Sigmoid colon (tissue), 7 donors: ENCODE data around the gene OXSR1. TPM values are rescaled to one million over a fixed set of nuclear protein-coding genes. Genes with fewer than 3 reads are reported as not detected.

Experiments
- DNase-seq: peaks from one replicate; pipeline ENCODE4 v3.0.0-alpha.2; 2019
- H3K27ac ChIP-seq, 4 donors: fragments of 200-600 bp; sonication (generic); one replicate each; pipeline ENCODE4 v1.5.1; 2016 to 2019; ENCODE audit warnings: mild to moderate bottlenecking in 1 of 4
- H3K27me3 ChIP-seq, 3 donors: fragments of 200-600 bp; sonication (generic); one replicate each; pipeline ENCODE4 v1.5.1; 2019; ENCODE audit warnings: mild to moderate bottlenecking in 1 of 3
- H3K36me3 ChIP-seq, 4 donors: fragments of 200-600 bp; sonication (generic); one replicate each; pipeline ENCODE4 v1.5.1; 2016 to 2019
- H3K4me1 ChIP-seq, 4 donors: fragments of 200-600 bp; sonication (generic); one replicate each; pipeline ENCODE4 v1.5.1; 2017 to 2019
- H3K4me3 ChIP-seq, 4 donors: fragments of 200-600 bp; sonication (generic); one replicate each; pipeline ENCODE4 v1.5.1; 2017 to 2019; ENCODE audit warnings: mild to moderate bottlenecking in 2 of 4, moderate library complexity in 1 of 4
- H3K9me3 ChIP-seq, 4 donors: fragments of 200-600 bp in 3 of 4; sonication (generic) in 3 of 4; one replicate each; pipeline versions ENCODE4 v1.5.1 to v1.6.1; 2013 to 2019
- CTCF ChIP-seq, 4 experiments: fragments of 450-650 bp in 3 of 4; fragments of 200-600 bp in 1 of 4; IDR thresholded peaks; one replicate each; pipeline ENCODE4 v1.5.1; 2016 to 2019; ENCODE audit warnings: antibody characterized with exemption in 4 of 4, mild to moderate bottlenecking in 3 of 4, moderate library complexity in 2 of 4
- EP300 ChIP-seq, 4 donors: sonication (generic); formaldehyde crosslinking; IDR thresholded peaks; one replicate each; pipeline ENCODE4 v1.6.1; 2017; ENCODE audit warnings: antibody characterized with exemption in 4 of 4
- POLR2A ChIP-seq, 2 donors: fragments of 450-650 bp; IDR thresholded peaks; one replicate each; pipeline ENCODE4 v1.6.1; 2016; ENCODE audit warnings: antibody characterized with exemption in 2 of 2, mild to moderate bottlenecking in 2 of 2, moderate library complexity in 2 of 2
- POLR2AphosphoS5 ChIP-seq, 4 donors: sonication (generic); formaldehyde crosslinking; IDR thresholded peaks; one replicate each; pipeline ENCODE4 v1.6.1; 2017; ENCODE audit warnings: antibody characterized with exemption in 4 of 4
- WGBS, 2 donors: extraction: QIAGEN DNeasy Blood & Tissue Kit; methylation state at CpG; one replicate each; pipeline ENCODE4 v1.1.7; 2013; 5-methylcytosine and 5-hydroxymethylcytosine counted together
- intact Hi-C: fragments of 100-400 bp; cut with DNase I; formaldehyde crosslinking; loops from one replicate; pipeline ENCODE4 v1.15.1; 2023
- polyA plus RNA-seq, 3 donors: library from polyadenylated mRNA; stranded (reverse); fragments of 200-250 nt; gene quantifications; one replicate each; pipeline ENCODE4 v1.2.3, GENCODE V29; 2013
- total RNA-seq, 4 donors: library from RNA; depleted of rRNA; stranded (reverse); fragments of >200 nt; gene quantifications; one replicate each; pipeline ENCODE4 v1.1.0, GENCODE V29; 2016
- donor health status: healthy with polysubstance abuse.
- donor health status: Bipolar disorder and iron deficiency.
- donor health status: healthy.

Gene OXSR1
- total and polyA plus RNA-seq, 7 donors, result 13.8 to 28.8 (median 22.9) TPM

GRCh38 chr3:38274864-38275649 is 109.7 kb downstream of the OXSR1 start:
- WGBS, 2 donors, result 95 to 96% methylated on average over 21 of the region's 21 CpGs
- Histone ChIP-seq H3K36me3 (no peaks in the 10 kb centered on the region), H3K4me3 (no peak overlapping the region), H3K9me3 (no peaks in the 10 kb centered on the region), H3K4me1 (no peaks in the 10 kb centered on the region), H3K27me3 (no peaks in the 10 kb centered on the region), H3K27ac (no peak overlapping the region)
- intact Hi-C loops, result no loop called here
- TF ChIP-seq CTCF (IDR thresholded peaks at IDR 0.05), result no peak
- no peak for TF ChIP-seq EP300 (IDR thresholded peaks at IDR 0.05)
- no peak for TF ChIP-seq POLR2AphosphoS5 (IDR thresholded peaks at IDR 0.05)
- TF ChIP-seq POLR2A (IDR thresholded peaks at IDR 0.05), result no peak
- no peak for DNase-seq

DNA sequence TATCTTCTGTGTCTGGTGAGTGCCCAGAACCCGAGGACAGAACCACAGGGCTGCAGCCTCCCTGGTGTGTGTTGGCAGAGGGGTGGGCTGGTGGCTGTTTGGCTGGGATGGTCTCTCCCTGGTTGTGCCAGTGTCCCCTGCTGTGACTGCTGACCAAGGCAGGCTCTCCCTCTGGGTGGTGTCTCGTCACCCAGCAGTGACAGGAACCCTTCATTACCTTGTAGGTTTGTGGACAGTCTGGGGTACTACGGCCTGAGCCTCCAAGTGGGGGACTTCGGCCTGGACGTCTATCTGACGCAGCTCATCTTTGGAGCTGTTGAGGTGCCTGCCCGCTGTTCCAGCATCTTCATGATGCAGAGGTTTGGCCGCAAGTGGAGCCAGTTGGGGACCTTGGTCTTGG is 110.3 kb downstream of the OXSR1 start:
- Histone ChIP-seq H3K9me3 (no peaks in the 10 kb centered on the region), H3K4me1 (no peaks in the 10 kb centered on the region), H3K36me3 (no peaks in the 10 kb centered on the region), H3K27ac (no peak overlapping the region), H3K27me3 (no peaks in the 10 kb centered on the region), H3K4me3 (no peak overlapping the region)
- 94 to 97% methylated on average over 8 of the region's 8 CpGs for WGBS, 2 donors
- TF ChIP-seq CTCF (IDR thresholded peaks at IDR 0.05) (no peak), POLR2A (IDR thresholded peaks at IDR 0.05) (no peak), POLR2AphosphoS5 (IDR thresholded peaks at IDR 0.05) (no peak), EP300 (IDR thresholded peaks at IDR 0.05) (no peak)
- no peak for DNase-seq
- intact Hi-C loops, result no loop called here

DNA sequence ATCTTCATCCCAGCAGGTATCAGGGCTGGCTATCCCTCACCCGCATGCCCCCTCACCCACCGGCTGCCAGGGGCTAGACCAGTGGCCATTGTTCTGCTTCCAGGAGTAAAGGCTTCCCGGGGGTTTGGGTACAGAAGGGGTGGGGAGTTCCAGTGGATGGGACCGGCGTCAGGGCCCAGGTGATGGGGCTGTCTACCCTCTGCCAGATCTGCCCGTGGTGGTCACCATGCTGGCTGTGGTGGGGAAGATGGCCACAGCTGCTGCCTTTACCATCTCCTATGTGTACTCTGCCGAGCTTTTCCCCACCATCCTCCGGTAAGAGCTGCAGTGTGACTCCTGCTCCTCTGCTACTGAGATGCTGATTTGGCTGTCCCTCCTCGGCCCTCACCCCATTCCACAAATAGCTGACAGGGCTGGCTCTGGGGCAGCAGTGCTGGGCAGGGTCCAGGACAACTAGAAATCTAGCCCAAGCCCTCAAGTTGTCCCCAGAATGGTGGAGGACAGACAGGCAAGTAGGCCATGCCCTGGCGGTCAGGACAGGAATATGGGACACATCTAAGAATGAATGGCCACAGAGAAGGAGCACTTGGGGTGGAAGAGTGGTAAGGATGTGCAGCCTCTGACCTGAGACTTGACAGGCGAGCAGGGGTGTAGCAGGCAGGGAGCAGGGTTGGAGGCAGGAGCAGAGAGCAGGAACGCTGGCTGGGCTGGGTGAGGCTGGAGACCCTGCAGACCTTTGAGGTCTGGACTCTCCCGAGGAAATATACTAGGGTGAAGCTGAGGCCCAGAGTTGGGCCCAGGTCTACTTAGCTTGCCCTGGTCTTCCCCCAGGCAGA is 111.0 kb downstream of the OXSR1 start:
- WGBS, 2 donors, result 93 to 94% methylated on average over 13 of the region's 13 CpGs
- H3K4me1 ChIP-seq, result no peaks in the 10 kb centered on the region
- TF ChIP-seq EP300 (IDR thresholded peaks at IDR 0.05) (no peak), POLR2AphosphoS5 (IDR thresholded peaks at IDR 0.05) (no peak), POLR2A (IDR thresholded peaks at IDR 0.05) (no peak), CTCF (IDR thresholded peaks at IDR 0.05) (no peak)
- H3K4me3 ChIP-seq, result no peak overlapping the region
- DNase-seq, result no peak
- no peaks in the 10 kb centered on the region for H3K36me3 ChIP-seq
- H3K9me3 ChIP-seq, result no peaks in the 10 kb centered on the region
- intact Hi-C loops, result no loop called here
- no peaks in the 10 kb centered on the region for H3K27me3 ChIP-seq
- no peak overlapping the region for H3K27ac ChIP-seq

GRCh38 chr3:38276917-38277630 is 111.7 kb downstream of the OXSR1 start:
- no peaks in the 10 kb centered on the region for H3K27me3 ChIP-seq
- WGBS, 2 donors, result 95 to 96% methylated on average over 13 of the region's 13 CpGs
- no peak overlapping the region for H3K4me3 ChIP-seq

More at GRCh38 chr3:38276917-38277630, 111.7 kb downstream of the OXSR1 start:
- intact Hi-C loops, result no loop called here
- DNase-seq, result no peak
- TF ChIP-seq EP300 (IDR thresholded peaks at IDR 0.05), result no peak
- no peak for TF ChIP-seq CTCF (IDR thresholded peaks at IDR 0.05)
- no peak for TF ChIP-seq POLR2AphosphoS5 (IDR thresholded peaks at IDR 0.05)
- TF ChIP-seq POLR2A (IDR thresholded peaks at IDR 0.05), result no peak
- H3K27ac ChIP-seq, result no peak overlapping the region
- H3K9me3 ChIP-seq, result no peaks in the 10 kb centered on the region
- no peaks in the 10 kb centered on the region for H3K4me1 ChIP-seq
- H3K36me3 ChIP-seq, result no peaks in the 10 kb centered on the region
